Mucosa of gallbladder (tissue), 1 donor: ENCODE data around the gene RPP14. TPM values are rescaled to one million over a fixed set of nuclear protein-coding genes. Genes with fewer than 3 reads are reported as not detected.

Source experiments
- DNase-seq: peaks from one replicate; pipeline ENCODE4 v3.0.0-alpha.2; 2020; ENCODE audit warnings: low spot score
- total RNA-seq: library from RNA; stranded (reverse); gene quantifications from one replicate; pipeline ENCODE4 v1.2.1, GENCODE V29; 2021
- donor health status: DM: no; HTN: no; CAD: no.

The RPP14 gene
- total RNA-seq, 1 donor from 2014 or later = 13.7 TPM

DNA sequence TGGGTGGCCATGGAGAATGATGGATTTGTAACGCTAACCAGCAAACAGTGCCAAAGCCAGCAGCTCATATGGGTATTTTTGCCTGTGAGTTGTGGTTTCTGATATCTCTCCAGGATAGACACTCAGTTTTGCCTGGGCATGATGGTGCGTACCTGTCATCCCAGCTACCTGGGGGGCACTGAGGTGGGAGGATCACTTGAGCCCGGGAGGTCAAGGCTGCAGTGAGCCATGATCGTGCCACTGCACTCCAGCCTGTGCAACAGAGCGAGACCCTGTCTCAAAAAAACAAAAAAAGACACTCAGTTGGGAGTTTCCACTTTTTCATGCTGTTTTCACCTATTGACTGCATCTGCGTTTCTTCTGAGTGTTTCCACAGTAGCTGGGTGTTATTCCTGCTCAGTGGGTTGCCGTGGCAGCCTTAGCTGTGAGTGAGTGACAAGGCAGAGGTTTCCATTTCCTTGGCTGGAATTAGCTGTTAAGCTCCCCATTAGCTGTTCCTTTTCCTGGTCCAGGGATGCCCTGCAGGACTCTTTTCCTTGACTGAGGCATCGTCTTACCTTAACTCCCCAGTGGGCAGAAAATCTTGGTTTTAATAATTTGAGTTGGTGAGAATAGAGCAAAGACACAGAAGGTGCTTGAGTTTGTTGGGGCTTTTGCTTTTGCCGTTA lies 14.2 kb upstream of the RPP14 start:
- DNase-seq = no peak

DNA sequence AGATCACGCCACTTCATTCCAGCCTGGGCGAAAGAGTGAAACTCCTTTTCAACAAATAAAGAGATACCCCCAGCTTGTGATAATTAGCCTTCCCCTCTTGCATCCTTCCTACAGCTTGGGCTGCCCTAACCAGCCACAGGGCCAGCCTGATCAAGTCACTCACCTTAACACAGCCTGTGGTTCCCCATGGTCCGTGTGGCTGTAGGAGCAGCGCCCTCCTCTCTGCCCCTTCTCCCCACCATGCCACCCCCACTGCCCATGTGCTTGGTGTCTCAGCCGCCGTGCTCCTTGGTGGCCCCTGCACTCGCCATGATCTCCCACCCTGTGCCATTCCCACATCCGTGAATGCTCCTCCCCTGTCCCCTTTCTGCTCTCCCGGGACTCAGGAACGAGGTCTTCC lies 13.2 kb upstream of the RPP14 start:
- no peak for DNase-seq

DNA sequence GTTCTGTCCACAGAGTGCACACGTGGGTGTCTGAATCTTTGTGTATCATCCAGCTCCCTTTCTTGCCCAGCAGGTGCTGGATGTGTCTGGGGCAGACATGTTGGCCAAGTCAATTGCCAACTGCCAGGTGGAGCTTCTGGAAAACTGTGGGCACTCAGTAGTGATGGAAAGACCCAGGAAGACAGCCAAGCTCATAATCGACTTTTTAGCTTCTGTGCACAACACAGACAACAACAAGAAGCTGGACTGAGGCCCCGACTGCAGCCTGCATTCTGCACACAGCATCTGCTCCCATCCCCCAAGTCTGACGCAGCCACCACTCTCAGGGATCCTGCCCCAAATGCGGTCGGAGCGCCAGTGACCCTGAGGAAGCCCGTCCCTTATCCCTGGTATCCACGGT lies 12.5 kb upstream of the RPP14 start:
- no peak for DNase-seq

DNA sequence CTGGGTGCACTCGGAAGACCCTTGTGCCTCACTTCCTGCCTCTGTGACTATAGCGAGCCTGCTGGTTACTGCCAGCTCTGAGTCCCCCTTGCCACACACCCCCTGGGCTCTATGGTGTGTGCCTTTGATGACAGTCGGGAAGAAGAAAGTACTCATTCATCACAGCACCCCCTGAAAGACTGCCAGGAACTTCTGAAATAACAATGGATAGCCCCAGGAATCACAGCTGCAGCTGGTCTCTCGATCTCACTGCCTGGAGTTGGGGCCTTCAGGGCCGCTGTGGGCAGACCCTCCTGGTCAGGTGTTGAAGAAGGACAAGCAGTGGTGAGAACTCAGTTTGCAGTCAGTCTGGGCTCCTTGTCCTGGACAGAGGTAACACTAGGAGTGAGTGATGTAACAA lies 9.8 kb upstream of the RPP14 start:
- DNase-seq = no peak

DNA sequence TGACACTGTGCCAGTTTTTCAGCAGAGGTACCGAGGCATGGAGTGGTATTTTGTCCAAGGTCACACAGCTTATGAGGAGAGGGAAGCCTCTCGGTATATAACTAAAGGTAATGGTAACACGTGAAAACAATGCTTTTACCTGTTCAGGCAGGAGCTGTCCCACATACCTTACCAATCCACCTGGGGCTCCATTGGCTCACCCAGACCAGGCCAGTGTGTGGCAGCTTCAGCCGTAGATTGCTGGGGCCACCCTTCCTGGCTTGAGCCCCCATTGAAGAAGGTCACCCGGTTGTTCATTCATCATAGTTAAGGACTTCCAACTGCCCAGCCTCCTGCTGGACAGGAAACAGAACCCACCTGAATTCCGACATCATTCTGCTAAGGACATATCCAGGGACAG lies 9.2 kb upstream of the RPP14 start:
- DNase-seq = no peak

DNA sequence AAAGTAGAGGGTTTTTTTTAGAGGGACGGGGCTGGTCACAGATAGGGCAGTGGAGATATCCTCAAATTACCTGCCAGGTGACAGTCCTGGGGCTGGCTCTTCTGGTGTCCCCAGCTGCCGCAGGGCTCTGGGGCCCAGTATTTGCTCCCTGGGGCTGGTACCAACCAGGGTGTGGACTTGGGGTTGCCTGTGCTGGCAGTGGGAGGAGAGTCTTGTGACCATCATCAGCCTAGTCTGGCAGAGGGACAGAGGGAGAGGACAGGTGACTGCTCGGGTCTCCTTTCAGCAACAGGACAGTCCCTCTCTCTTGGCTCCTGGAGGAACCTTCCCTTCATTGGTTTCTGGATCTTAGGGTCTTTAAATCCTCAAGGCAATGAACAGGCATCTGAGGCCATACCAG lies 7.9 kb upstream of the RPP14 start:
- no peak for DNase-seq

DNA sequence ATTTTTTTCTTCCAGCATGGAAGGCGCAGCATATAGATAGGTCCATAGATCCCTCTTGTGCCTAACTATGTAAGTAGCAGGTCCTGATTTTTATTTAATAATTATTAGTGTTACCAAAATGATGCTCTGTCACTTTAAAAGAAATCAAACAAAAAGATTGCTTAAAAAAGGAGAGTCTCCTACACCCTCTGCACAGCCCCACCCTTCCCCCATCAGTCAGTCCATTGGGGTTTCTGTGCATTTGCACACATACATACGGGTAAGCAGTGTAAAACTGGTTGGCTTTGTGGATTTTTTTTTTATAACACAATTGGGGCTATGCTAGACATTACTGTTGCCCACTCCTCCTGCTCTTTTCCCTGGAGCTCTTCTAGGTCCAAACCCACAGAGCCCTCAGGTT lies 7.0 kb upstream of the RPP14 start:
- no peak for DNase-seq

DNA sequence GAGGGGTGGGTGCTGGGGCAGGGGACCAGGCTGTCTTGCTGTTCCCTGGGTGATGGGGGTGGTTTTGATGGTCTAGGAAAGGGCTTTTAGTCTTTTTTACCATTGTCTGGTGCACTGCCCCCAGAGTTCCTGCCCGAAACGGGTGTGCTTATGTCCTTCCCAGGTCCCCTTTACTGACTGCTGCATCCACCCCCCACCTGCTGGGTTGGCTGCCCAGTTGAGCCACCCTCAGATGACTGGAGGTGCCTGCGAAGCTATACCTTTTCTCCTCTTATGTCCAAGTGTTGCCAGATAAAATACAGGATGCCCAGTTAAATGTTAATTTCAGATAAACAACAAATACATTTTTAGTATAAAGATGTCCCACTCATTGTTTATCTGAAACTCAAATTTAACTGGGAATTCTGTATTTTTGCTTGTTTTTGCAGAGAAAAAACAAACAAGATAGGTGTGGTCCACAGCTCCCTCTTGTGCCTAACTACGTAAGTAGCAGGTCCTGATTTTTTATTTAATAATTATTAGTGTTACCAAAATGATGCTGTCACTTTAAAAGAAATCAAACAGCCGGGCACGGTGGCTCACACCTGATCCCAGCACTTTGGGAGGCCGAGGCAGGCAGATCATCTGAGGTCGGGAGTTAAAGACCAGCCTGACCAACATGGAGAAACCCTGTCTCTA lies 6.1 kb upstream of the RPP14 start:
- DNase-seq = no peak

DNA sequence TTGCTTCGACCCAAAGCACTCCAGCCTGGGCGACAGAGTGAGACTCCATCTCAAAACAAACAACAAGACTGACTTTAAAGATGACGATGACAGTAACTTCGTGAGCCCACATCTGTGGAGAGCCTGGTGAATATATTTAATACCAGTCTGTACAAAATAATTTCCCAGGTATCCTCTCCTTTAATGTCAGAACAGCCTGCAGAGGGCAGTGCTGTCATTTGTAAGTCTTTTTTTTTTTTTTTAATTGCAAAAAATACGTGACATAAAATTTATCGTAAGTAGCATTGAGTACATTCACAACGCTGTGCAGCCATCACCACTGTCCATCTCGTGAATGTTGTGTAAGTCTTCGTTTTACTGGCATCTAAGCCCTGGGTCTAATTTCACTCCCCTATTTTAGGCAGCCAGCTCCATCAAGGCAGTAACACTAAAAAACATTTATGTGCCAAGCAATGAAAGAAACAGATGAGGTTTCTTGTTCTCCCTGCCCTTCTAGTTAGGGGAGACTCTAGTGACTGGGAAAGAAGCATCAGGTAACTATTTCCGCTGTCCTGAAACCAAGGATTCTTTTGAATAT lies 1.7 kb downstream of the RPP14 start:
- peak; percentile 38 for DNase-seq

DNA sequence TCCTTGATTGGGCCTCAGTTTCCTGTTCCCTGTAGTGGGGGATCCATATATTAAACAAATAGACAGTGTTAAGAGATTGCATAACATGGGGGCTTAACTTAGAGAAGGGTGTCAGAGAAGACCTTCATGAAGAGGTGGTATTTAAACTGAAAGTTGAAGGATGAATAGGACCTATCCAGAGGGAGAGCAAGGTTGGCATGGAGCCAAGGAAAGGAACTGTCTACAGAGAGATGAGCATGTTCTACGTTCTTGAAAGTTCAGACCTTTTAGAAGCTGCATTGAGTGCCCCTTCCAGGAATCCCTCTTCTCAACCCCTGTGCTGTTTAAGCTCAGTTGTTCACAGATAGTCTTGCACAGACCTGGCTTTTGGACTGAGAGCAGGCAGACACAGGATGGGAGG lies 2.7 kb downstream of the RPP14 start:
- no peak for DNase-seq

DNA sequence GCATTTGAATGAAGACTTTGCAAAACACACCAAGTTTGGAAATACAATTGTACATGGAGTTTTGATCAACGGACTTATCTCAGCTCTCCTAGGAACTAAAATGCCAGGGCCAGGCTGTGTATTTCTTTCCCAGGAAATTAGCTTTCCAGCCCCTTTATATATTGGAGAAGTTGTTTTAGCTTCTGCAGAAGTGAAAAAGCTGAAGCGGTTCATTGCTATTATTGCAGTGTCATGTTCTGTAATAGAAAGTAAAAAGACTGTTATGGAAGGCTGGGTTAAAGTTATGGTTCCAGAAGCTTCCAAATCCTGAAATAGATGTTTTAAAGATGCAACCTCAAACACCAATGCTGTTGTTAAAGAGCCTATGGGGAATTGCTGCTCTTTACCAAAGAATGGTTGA lies 11.8 kb downstream of the RPP14 start:
- no peak for DNase-seq

DNA sequence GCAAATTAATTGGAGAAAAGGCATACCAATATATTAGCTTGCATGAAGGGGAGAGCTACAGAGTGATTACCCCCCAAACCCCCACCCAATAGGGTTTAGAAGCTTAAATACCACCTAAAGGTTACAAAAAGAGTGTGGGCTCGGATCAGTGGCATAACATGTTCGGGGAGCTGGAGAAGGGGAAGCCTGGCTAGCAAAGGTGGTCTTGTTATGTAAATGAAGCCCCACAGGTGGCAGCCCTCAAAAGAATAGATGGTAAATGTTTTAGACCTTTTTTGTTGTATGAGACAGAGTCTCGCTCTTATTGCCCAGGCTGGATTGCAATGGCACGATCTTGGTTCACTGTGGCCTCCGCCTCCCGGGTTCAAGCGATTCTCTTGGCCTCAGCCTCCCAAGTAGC lies 15.7 kb downstream of the RPP14 start:
- no peak for DNase-seq

DNA sequence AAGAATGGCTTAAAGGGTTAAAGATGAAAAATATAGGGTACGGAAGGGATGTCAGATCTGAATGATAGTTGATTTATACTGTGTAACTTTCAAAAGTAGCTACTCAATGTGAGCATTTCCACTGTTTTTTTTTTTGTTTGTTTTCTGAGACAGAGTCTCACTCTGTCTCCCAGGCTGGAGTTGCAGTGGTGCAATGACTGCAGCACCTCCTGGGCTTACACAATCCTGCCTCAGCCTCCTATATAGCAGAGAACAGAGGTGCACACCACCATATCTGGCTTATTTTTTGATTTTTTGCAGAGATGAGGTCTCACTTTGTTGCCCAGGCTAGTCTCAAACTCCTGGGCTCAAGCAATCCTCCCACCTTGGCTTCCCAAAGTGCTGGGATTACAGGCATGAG lies 16.7 kb downstream of the RPP14 start:
- DNase-seq = no peak

DNA sequence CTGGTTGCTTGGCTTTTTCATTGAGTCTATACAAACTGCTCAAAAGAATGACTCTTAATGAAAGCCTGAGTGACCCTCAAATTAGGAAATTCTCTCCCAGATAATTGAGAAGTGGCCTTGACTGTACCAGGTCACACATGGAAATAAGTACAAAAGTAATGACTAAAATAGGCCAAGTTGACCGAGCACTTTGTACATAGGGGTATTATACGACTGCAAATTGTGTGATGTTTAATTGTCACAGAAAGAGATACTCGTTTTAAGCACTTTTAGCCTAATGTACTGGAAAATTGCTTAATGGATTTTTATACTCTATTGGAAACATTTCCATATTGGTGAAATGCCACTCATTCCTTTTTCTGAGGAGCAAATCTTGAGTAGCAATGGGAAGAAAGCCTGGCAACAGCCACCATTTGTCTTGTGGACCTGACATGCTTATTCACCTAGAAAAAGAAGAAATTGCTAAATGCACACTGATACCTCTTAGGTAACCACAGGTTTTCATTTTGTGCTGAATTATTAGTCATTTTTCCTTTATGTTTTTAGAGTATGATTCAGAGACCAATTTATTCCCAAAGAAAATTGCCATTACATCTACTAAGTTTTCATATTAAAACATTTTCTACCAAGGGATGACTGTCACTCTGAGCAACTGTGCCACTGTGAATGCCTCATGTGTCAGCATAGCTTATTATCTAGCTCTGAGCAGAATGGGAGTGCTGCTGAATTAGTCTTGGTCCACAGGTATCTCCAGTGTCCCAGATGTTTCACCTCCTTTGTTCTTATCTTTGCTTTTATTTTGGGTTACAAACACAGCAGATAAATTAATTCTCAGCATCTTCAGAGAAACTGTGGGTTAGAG lies 17.7 kb downstream of the RPP14 start:
- no peak for DNase-seq

DNA sequence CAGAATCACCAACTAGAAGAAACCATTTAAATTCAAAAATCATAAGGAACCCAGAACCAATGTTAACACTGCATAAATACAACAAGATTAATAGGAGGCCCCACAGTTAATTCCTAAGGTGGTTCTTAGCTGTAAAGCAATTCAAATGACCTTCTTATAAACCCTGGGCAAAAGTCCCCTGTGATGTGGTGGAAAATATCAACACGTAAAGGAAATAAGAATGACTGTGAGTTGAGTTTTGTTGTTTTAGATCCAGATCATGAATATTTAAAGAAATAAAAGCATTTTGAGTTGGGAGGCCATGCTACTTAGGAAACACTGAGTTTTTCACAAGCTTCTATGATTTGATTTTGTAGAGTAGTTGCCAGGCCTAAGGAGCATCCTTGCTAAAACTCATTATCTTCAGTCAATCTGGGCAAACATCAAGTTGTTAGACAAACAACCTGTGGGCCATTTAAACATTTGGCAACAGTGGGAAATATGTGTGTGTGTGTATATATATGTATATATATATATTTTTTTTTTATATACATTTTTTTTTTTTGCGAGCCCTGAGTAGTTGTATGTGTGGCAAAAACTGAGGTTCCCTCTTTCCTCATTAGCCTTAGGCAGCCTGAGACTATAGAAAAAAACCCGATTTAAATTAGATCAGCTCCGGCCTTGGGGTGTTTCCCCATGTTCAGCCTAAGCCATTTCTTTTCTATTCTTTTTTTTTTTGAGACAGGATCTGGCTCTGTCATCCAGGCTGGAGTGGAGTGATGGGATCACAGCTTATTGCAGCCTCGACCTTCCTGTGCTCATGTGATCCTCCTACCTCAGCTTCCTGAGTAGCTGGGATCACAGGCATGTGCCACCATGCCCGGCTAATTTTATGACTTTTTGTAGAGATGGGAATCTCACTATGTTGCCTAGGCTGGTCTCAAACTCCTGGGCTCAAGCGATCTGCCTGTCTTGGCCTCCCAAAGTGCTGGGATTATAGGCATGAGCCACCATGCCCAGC lies 18.6 kb downstream of the RPP14 start:
- no peak for DNase-seq

DNA sequence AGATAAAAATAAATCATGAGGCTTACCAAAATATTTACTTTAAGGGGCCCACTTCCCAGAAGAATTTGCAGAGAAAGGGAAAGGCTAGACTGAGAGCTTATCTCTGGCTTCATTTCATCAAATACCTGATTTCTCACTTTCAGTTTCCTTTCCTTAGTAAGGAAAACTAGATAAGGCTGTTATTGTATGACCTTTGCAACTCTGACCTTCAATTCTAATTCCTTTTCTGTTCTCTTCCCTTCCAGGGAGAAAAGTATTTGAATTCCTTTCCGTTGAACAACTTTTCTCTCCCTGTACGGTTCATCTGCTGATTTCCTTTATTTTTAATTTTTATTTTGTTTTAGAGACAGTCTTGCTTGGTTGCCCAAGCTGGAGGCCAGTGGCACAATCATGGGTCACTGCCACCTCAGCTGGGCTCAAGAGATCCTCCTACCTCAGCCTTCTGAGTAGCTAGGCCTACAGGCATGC lies 19.5 kb downstream of the RPP14 start:
- DNase-seq = no peak

DNA sequence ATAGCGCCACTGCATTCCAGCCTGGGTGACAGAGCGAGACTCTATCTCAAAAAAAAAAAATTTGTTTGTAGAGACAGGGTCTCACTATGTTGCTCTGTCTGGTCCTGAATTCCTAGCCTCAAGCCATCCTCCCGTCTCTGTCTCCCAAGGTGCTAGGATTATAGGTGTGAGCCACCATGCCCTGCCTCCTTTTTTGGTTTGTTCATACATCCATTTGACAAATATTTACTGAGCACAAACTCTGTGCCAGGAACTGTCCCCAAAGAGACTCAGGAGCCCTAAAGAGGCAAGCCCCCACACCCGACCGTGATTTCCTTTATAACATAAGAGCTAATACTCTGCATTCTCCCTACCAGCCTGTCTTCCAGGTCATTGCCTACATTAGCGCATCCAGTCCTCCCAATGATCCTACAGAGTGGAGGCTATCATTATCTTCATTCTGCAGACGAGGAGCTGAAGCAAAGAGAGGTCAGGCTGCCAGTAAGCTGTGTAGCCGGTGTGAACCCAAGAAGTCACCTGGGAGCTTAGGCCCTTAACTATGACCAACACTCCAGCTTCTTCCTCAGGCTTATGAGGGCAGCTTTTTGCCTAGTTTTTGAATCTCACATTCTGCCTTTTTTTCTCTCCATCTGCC lies 20.3 kb downstream of the RPP14 start:
- no peak for DNase-seq

DNA sequence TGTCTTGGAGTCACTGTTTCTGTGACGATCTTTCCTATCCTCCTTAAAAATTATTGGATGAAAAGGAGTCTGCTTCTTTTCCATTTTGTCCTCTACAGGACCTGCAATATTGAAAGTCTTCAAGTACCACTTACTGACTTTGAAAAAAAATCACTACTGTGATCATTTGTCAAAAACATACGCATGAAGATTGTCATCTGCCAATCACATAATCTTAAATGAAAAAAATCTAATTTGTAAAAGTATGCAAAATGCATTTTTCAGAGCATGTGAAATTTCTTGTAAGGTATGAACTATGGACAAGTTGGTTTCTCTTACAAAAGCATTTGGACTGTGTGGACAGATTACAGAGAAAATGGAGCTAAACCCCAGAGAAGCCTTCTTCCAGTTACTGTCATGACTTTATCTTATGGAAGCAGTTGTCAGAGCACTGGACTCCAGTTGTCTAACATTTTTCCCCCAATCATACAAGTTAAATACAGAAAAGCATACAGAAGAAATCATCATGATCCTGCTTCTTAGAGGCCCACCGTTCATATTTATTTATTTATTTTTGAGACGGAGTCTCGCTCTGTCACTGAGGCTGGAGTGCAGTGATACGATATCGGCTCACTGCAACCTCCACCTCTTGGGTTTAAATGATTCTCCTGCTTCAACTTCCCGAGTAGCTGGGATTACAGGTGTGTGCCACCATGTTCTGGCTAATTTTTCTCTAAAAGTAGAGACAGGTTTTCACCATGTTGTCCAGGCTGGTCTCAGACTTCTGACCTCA lies 23.3 kb downstream of the RPP14 start:
- no peak for DNase-seq

DNA sequence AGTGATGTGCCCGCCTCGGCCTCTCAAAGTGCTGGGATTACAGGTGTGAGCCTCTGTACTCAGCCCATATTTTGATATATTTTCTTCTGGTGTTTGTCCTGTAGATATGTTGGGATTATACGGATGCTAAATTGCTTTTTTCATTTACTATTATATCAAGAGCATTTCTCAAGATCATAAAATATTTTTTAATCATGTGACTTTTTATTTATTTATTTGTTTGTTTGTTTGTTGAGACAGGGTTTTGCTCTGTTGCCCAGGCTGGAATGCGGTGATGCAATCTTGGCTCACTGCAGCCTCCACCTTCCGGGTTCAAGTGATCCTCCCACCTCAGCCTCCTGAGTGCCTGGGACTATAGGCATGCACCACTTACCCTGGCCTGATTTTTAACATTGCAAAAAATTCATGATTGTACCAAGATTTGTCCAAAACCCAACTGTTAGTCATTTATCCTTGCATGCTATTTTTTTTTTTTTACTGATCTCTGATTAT lies 23.9 kb downstream of the RPP14 start:
- no peak for DNase-seq
